DOHH2 (cell line): ENCODE measurements around the gene QRFP.

Experiments used
- CTCF ChIP-seq: fragments of 200-600 bp; sonication (generic); IDR thresholded peaks from one replicate; pipeline ENCODE4 v1.5.1; 2014; ENCODE audit warnings: antibody characterized with exemption, mild to moderate bottlenecking, low read depth, low read length; ENCODE audit not compliant: poor library complexity, severe bottlenecking
- EZH2phosphoT487 ChIP-seq: fragments of 200-600 bp; sonication (generic); IDR thresholded peaks from 2 replicates; pipeline ENCODE4 v1.6.1; 2017; ENCODE audit warnings: borderline replicate concordance, mild to moderate bottlenecking, antibody characterized with exemption, low read length, moderate library complexity, mixed read lengths

GRCh38 chr9:130893341-130894101, 3.1 kb downstream of the QRFP start:
- TF ChIP-seq CTCF (peak; percentile 26), EZH2phosphoT487 (no peak)
